K562 (cell line): ENCODE results near the gene FABP3. TPM values are rescaled to one million over a fixed set of nuclear protein-coding genes. Genes with fewer than 3 reads are reported as not detected.

Experiments
- BRD9 ChIP-seq: fragments of 450-650 bp; IDR thresholded peaks from 2 replicates; pipeline ENCODE4 v1.6.1; 2018; ENCODE audit warnings: low read depth; ENCODE audit not compliant: partially characterized antibody
- CSDE1 ChIP-seq, 2 experiments: fragments of 450-650 bp; IDR thresholded peaks; 2 replicates each; pipeline ENCODE4 v1.6.1; 2016; ENCODE audit warnings: mild to moderate bottlenecking in 1 of 2
- DNMT1 ChIP-seq: fragments of 450-650 bp; IDR thresholded peaks from 2 replicates; pipeline ENCODE4 v1.6.1; 2016; ENCODE audit warnings: antibody characterized with exemption, mild to moderate bottlenecking
- HMGXB4 ChIP-seq: sonication (generic); formaldehyde crosslinking; IDR thresholded peaks from 2 replicates; pipeline ENCODE4 v1.8.1; 2023; ENCODE audit warnings: mild to moderate bottlenecking, missing genetic modification reagents
- IRF1 ChIP-seq: sonication (generic); formaldehyde crosslinking; IDR thresholded peaks from 2 replicates; pipeline ENCODE4 v1.8.0; 2022; ENCODE audit warnings: missing genetic modification reagents, mild to moderate bottlenecking, borderline replicate concordance
- MNT ChIP-seq, 2 experiments: fragments of 450-650 bp; conservative IDR thresholded peaks; 2 replicates each; pipeline ENCODE4 v1.6.1; 2017; ENCODE audit warnings: mild to moderate bottlenecking in 2 of 2, moderate library complexity in 2 of 2
- MTA1 ChIP-seq: fragments of 450-650 bp; IDR thresholded peaks from 2 replicates; pipeline ENCODE4 v1.6.1; 2017; ENCODE audit warnings: borderline replicate concordance
- NFIX ChIP-seq: fragments of 250-450 bp; sonication (Bioruptor Pico); IDR thresholded peaks from 2 replicates; pipeline ENCODE4 v1.4.0; 2020; ENCODE audit warnings: low read depth, mild to moderate bottlenecking, moderate library complexity
- NUFIP1 ChIP-seq: fragments of 450-650 bp; IDR thresholded peaks from 2 replicates; pipeline ENCODE4 v1.6.1; 2018; ENCODE audit not compliant: partially characterized antibody
- SIRT6 ChIP-seq: IDR thresholded peaks from one replicate; pipeline ENCODE4 v1.6.1; 2012; ENCODE audit warnings: low read depth, mild to moderate bottlenecking, control low read depth, inconsistent platforms, low read length, moderate library complexity
- SPI1 ChIP-seq: IDR thresholded peaks from 2 replicates; pipeline ENCODE4 v1.6.1; 2011; ENCODE audit warnings: low read depth, low read length, control low read depth, borderline replicate concordance
- TEAD2 ChIP-seq: fragments of 450-650 bp; IDR thresholded peaks from 2 replicates; pipeline ENCODE4 v1.6.1; 2016; ENCODE audit warnings: missing genetic modification characterization, control low read depth, missing compliant biosample characterization
- TRIM28 ChIP-seq: fragments of 450-650 bp; IDR thresholded peaks from 2 replicates; pipeline ENCODE4 v1.6.1; 2017
- ZNF609 ChIP-seq: sonication (generic); formaldehyde crosslinking; IDR thresholded peaks from 2 replicates; pipeline ENCODE4 v1.8.1; 2023; ENCODE audit warnings: missing genetic modification reagents, mild to moderate bottlenecking, borderline replicate concordance
- ZNF785 ChIP-seq: fragments of 250-450 bp; sonication (Bioruptor Pico); IDR thresholded peaks from 2 replicates; pipeline ENCODE4 v1.4.0; 2020; ENCODE audit warnings: mild to moderate bottlenecking
- ZNF79 ChIP-seq: fragments of 250-450 bp; sonication (Bioruptor Pico); IDR thresholded peaks from 2 replicates; pipeline ENCODE4 v1.4.0; 2020; ENCODE audit warnings: low read depth, mild to moderate bottlenecking, moderate library complexity
- polyA plus RNA-seq, 8 experiments: library from polyadenylated mRNA; depleted of rRNA in 4 of 8; stranded (reverse) in 5 of 8; unstranded in 3 of 8; fragments of >200 nt; fragmentation: Nextera tagmentation in 2 of 8; fragmentation: Illumina TruSeq in 1 of 8; extraction: Ambion mirVana in 2 of 8; extraction: Trizol in 1 of 8; gene quantifications; 2 replicates each; pipeline versions ENCODE4 v1.2.1 to v1.2.3, GENCODE V29; 2011 to 2014; ENCODE audit warnings: inconsistent platforms in 1 of 8, missing spikeins in 1 of 8
- total RNA-seq, 7 experiments: library from RNA; depleted of rRNA in 6 of 7; stranded (reverse); fragments of >200 nt in 6 of 7; fragmentation: Illumina TruSeq in 2 of 7; extraction: Trizol in 2 of 7; gene quantifications; 2 replicates each; pipeline versions ENCODE4 v1.2.1 to v1.2.3, GENCODE V29; 2011 to 2021; ENCODE audit warnings: low replicate concordance in 1 of 7
- TF ChIP-seq, protein P1 (sequence below): conservative IDR thresholded peaks from 2 replicates; pipeline ENCODE4 v1.6.1; 2011; ENCODE audit warnings: low read depth, mild to moderate bottlenecking, low read length; ENCODE audit not compliant: control insufficient read depth

The FABP3 gene
- total and polyA plus RNA-seq, 9 of the 15 experiments (the other 6 are each of a cell fraction or from before 2014, with no cell fraction given): 0.22 TPM; not detected in 8

GRCh38 chr1:31409946-31410858 is 37.3 kb upstream of the FABP3 start (continued):
- TF ChIP-seq HMGXB4 (CRISPR knock-in tag) (no peak), TEAD2 (tag) (no peak), CSDE1 (IDR thresholded peaks at IDR 0.05) (no peak), BRD9 (no peak), MNT (conservative IDR thresholded peaks at IDR 0.05) (peak in 1 of 2 experiments; percentile 56; a peak in 2 of 4 replicates), IRF1 (CRISPR knock-in tag) (no peak), ZNF79 (CRISPR knock-in tag) (no peak), NFIX (CRISPR knock-in tag) (no peak), ZNF609 (CRISPR knock-in tag) (no peak), DNMT1 (no peak), ZNF785 (CRISPR knock-in tag) (no peak), MTA1 (no peak), SPI1 (no peak), SIRT6 (no peak), NUFIP1 (no peak), TRIM28 (0 out of 2 replicates have a peak, but pooled peaks have one; percentile 12)
- TF ChIP-seq, protein P1, sequence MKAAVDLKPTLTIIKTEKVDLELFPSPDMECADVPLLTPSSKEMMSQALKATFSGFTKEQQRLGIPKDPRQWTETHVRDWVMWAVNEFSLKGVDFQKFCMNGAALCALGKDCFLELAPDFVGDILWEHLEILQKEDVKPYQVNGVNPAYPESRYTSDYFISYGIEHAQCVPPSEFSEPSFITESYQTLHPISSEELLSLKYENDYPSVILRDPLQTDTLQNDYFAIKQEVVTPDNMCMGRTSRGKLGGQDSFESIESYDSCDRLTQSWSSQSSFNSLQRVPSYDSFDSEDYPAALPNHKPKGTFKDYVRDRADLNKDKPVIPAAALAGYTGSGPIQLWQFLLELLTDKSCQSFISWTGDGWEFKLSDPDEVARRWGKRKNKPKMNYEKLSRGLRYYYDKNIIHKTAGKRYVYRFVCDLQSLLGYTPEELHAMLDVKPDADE: no peak
